HT1080 (cell line): ENCODE measurements around the gene MAN1C1. TPM values are rescaled to one million over a fixed set of nuclear protein-coding genes. Genes with fewer than 3 reads are reported as not detected.
A peak's percentile ranks its signal among the peaks of the same experiment; 100 is the strongest.
"Not testable (repeated sequence)": the region's sequence is repeated elsewhere in the genome, so short reads cannot be mapped to it uniquely, and the experiment has no call there.

ENCODE experiments used
- DNase-seq: peaks from one replicate; pipeline ENCODE4 v3.0.0-alpha.2; 2015; ENCODE audit warnings: low read depth
- total RNA-seq: library from RNA; depleted of rRNA; stranded (reverse); fragments of >200 nt; shearing (Covaris generic); gene quantifications from 2 replicates; pipeline ENCODE4 v1.2.3, GENCODE V29; 2014

The MAN1C1 gene
- total RNA-seq, 1 experiment from 2014 or later: not detected

GRCh38 chr1:25654109-25654660, 37.6 kb downstream of the MAN1C1 start:
- DNase-seq: no peak

GRCh38 chr1:25657121-25657882, 40.7 kb downstream of the MAN1C1 start:
- no peak for DNase-seq

GRCh38 chr1:25657883-25658760, 41.5 kb downstream of the MAN1C1 start:
- no peak for DNase-seq

- no peak for DNase-seq
Measured at GRCh38 chr1:25658791-25659431, 42.3 kb downstream of the MAN1C1 start.

GRCh38 chr1:25661043-25661815, 44.6 kb downstream of the MAN1C1 start:
- DNase-seq: no peak

GRCh38 chr1:25662061-25662460, 45.5 kb downstream of the MAN1C1 start:
- DNase-seq: no peak

- not testable (repeated sequence) for DNase-seq
Measured at GRCh38 chr1:25662959-25663358, 46.4 kb downstream of the MAN1C1 start.

GRCh38 chr1:25664357-25665199, 48.0 kb downstream of the MAN1C1 start:
- no peak for DNase-seq

- DNase-seq: no peak
Measured at GRCh38 chr1:25666460-25666859, 49.9 kb downstream of the MAN1C1 start.

GRCh38 chr1:25668931-25669573, 52.5 kb downstream of the MAN1C1 start:
- no peak for DNase-seq

- no peak for DNase-seq
Measured at GRCh38 chr1:25669781-25670567, 53.4 kb downstream of the MAN1C1 start.

- DNase-seq: no peak
Measured at GRCh38 chr1:25671929-25672328, 55.3 kb downstream of the MAN1C1 start.

- DNase-seq: peak; percentile 43
Measured at GRCh38 chr1:25672763-25673409, 56.3 kb downstream of the MAN1C1 start.

GRCh38 chr1:25673456-25673855, 56.9 kb downstream of the MAN1C1 start:
- DNase-seq: no peak

- DNase-seq: no peak
Measured at GRCh38 chr1:25673962-25674806, 57.6 kb downstream of the MAN1C1 start.

GRCh38 chr1:25674807-25675084, 58.2 kb downstream of the MAN1C1 start:
- DNase-seq: no peak

- DNase-seq: peak; percentile 31
Measured at GRCh38 chr1:25675729-25676476, 59.3 kb downstream of the MAN1C1 start.
